ENCODE results near the gene USP34.
"Not testable (repeated sequence)": the region's sequence is repeated elsewhere in the genome, so short reads cannot be mapped to it uniquely, and the experiment has no call there.

Gene USP34

GRCh38 chr2:61148091-61148490 lies 322.8 kb downstream of the USP34 start:
- DNase-seq (ENCODE audit: low spot score) = not testable (repeated sequence)

- no peak for DNase-seq (ENCODE audit: low spot score)
These were observed 324.9 kb downstream of the USP34 start for GRCh38 chr2:61145990-61146389.

- no peak for DNase-seq (ENCODE audit: low spot score)
These were observed 326.1 kb downstream of the USP34 start for GRCh38 chr2:61144697-61145268.

- no peak for DNase-seq (ENCODE audit: low spot score)
These were observed 329.7 kb downstream of the USP34 start for GRCh38 chr2:61141151-61141550.

GRCh38 chr2:61138859-61139258 lies 332.0 kb downstream of the USP34 start:
- no peak for DNase-seq (ENCODE audit: low spot score)

All from LoVo (cell line).